ENCODE measurements around the gene SEPTIN10. TPM values are rescaled to one million over a fixed set of nuclear protein-coding genes. Genes with fewer than 3 reads are reported as not detected.

The SEPTIN10 gene
- total RNA-seq, 1 experiment from 2014 or later = 100.0 TPM

GRCh38 chr2:109607766-109608165 is 6.0 kb downstream of the SEPTIN10 start:
- CTCF ChIA-PET = no interaction called here
- in situ Hi-C loops (cut with HindIII; ENCODE audit: low pct_unique_long_range_greater_than_20kb, low sequenced_read_pairs) = no loop called here
- H3K4me1 ChIP-seq (ENCODE audit: control insufficient read depth, insufficient read depth, low read length) = peaks cover 53% of the 10 kb centered on the region
- POLR2A ChIA-PET = no interaction called here
- ATAC-seq (no peak), DNase-seq (ENCODE audit: low read depth, low spot score) (no peak)
- no peaks in the 10 kb centered on the region for H3K36me3 ChIP-seq (ENCODE audit: control insufficient read depth, insufficient read depth, low read length)
- H3K9me3 ChIP-seq (ENCODE audit: control insufficient read depth, insufficient read depth, low read depth, low read length) = no peaks in the 10 kb centered on the region
- BruUV-seq (replicated peaks) = no TSS peak
- H3K4me3 ChIP-seq (ENCODE audit: low read depth in 2 of 2, low read length in 2 of 2) = no peak overlapping the region
- H3K27ac ChIP-seq (ENCODE audit: low read length) = peak overlapping the region; percentile 98
- no peaks in the 10 kb centered on the region for H3K27me3 ChIP-seq (ENCODE audit: control insufficient read depth, insufficient read depth, low read length)
- TF ChIP-seq CTCF (IDR thresholded peaks at IDR 0.05) (no peak), TCF7L2 (IDR thresholded peaks at IDR 0.05; ENCODE audit: low read depth, low read length) (no peak), POLR2AphosphoS5 (IDR thresholded peaks at IDR 0.05; ENCODE audit: low read depth, low read length) (no peak), SIN3A (IDR thresholded peaks at IDR 0.05; ENCODE audit: borderline replicate concordance, insufficient read depth, low read depth, low read length) (no peak), REST (IDR thresholded peaks at IDR 0.05; ENCODE audit: insufficient read depth in 1 of 2, low read depth in 2 of 2, low read length in 1 of 2) (no peak)
- intact Hi-C loops (cut with micrococcal nuclease; ENCODE audit: unreplicated experiment) = no loop called here

GRCh38 chr2:109604597-109604996 is 9.2 kb downstream of the SEPTIN10 start:
- TF ChIP-seq POLR2AphosphoS5 (IDR thresholded peaks at IDR 0.05; ENCODE audit: low read depth, low read length) (no peak), SIN3A (IDR thresholded peaks at IDR 0.05; ENCODE audit: borderline replicate concordance, insufficient read depth, low read depth, low read length) (no peak), CTCF (IDR thresholded peaks at IDR 0.05) (no peak), TCF7L2 (IDR thresholded peaks at IDR 0.05; ENCODE audit: low read depth, low read length) (no peak), REST (IDR thresholded peaks at IDR 0.05; ENCODE audit: insufficient read depth in 1 of 2, low read depth in 2 of 2, low read length in 1 of 2) (no peak)
- ChIA-PET CTCF (no interaction called here), POLR2A (no interaction called here)
- Histone ChIP-seq H3K27me3 (ENCODE audit: control insufficient read depth, insufficient read depth, low read length) (no peaks in the 10 kb centered on the region), H3K4me1 (ENCODE audit: control insufficient read depth, insufficient read depth, low read length) (peaks cover 43% of the 10 kb centered on the region), H3K9me3 (ENCODE audit: control insufficient read depth, insufficient read depth, low read depth, low read length) (no peaks in the 10 kb centered on the region), H3K4me3 (ENCODE audit: low read depth in 2 of 2, low read length in 2 of 2) (no peak overlapping the region), H3K36me3 (ENCODE audit: control insufficient read depth, insufficient read depth, low read length) (no peaks in the 10 kb centered on the region), H3K27ac (ENCODE audit: low read length) (peak overlapping the region; percentile 40; the same call in 1 of the 2 replicates)
- BruUV-seq (replicated peaks) = no TSS peak
- ATAC-seq (peak; percentile 64), DNase-seq (ENCODE audit: low read depth, low spot score) (peak; percentile 87)
- in situ Hi-C loops (cut with HindIII; ENCODE audit: low pct_unique_long_range_greater_than_20kb, low sequenced_read_pairs) = no loop called here
- intact Hi-C loops (cut with micrococcal nuclease; ENCODE audit: unreplicated experiment) = no loop called here
